ENCODE data around the gene SIK1.
"Not testable (repeated sequence)": the region's sequence is repeated elsewhere in the genome, so short reads cannot be mapped to it uniquely, and the experiment has no call there.

SIK1 gene

DNA sequence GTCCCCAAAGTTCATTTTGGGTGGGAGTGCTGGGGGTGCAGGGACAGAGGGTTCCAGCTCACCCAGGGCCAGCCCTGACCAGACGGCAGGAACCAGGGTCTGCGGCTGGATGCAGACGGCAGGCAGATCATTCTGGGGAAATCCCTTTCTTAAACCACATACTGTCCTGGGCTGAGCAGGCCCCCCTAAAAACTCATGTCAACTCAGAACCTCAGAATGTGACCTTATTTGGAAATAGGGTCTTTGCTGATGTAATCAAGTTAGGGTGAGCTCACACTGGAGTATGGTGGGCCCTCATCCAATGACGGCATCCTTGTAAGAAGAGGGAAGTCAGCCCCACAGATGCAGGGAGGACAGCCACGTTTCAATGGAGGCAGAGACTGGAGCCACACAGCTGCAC, 27.2 kb upstream of the SIK1 start:
- H3K9ac ChIP-seq (ENCODE audit: low read depth, low read length); H3K4me2 ChIP-seq (ENCODE audit: low read length); H3K4me1 ChIP-seq (ENCODE audit: control insufficient read depth, insufficient read depth, low read length); H3K36me3 ChIP-seq (ENCODE audit: insufficient read depth, low read length); H3K4me3 ChIP-seq (ENCODE audit: low read length); H3K27me3 ChIP-seq (ENCODE audit: control insufficient read depth, insufficient read depth, low read length); H3K9me3 ChIP-seq (replicated peaks; ENCODE audit: low read length): not testable (repeated sequence)

DNA sequence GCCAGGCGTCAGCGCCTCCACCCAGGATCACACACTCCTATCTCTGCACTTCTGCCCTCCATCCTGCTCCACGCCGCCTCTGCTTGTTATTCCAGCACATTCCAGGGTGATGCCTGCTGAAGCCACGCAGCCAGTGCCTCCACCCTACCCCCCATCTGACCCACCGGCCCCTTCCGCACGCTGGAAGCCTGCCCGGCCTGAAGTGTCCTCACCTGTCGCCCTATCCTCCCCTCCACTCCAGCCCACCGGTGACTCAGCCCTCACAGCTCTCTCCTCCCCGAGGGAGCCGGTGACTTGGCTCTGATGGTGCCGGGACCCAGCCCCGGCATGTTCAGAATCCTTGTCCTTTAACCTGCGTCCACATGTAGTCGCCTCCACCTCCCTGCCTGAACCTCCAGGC, 24.9 kb upstream of the SIK1 start:
- not testable (repeated sequence) for H3K27me3 ChIP-seq (ENCODE audit: control insufficient read depth, insufficient read depth, low read length); H3K4me3 ChIP-seq (ENCODE audit: low read length); H3K36me3 ChIP-seq (ENCODE audit: insufficient read depth, low read length); H3K9ac ChIP-seq (ENCODE audit: low read depth, low read length); H3K4me1 ChIP-seq (ENCODE audit: control insufficient read depth, insufficient read depth, low read length); H3K9me3 ChIP-seq (replicated peaks; ENCODE audit: low read length); H3K4me2 ChIP-seq (ENCODE audit: low read length)

DNA sequence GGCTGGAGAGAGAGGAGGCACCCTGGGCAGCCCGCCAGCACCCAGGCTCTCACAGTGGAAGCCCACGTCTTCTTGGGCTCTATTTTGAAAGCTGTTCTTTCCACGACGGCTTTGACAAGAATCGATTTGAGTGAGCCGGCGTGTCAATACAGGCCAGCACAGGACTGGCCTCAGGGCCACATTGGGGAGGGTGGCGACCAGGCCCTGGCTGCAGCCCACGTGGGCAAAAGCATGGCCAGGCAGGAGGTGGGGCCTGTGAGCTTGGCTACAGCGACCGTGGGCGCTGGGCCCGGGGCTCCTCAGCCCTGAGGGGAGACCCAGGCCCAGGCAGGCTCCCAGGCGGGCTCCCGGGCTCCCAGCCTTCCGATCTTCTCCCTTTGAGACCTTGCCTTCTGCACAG, 23.4 kb upstream of the SIK1 start:
- not testable (repeated sequence) for H3K9me3 ChIP-seq (replicated peaks; ENCODE audit: low read length)

DNA sequence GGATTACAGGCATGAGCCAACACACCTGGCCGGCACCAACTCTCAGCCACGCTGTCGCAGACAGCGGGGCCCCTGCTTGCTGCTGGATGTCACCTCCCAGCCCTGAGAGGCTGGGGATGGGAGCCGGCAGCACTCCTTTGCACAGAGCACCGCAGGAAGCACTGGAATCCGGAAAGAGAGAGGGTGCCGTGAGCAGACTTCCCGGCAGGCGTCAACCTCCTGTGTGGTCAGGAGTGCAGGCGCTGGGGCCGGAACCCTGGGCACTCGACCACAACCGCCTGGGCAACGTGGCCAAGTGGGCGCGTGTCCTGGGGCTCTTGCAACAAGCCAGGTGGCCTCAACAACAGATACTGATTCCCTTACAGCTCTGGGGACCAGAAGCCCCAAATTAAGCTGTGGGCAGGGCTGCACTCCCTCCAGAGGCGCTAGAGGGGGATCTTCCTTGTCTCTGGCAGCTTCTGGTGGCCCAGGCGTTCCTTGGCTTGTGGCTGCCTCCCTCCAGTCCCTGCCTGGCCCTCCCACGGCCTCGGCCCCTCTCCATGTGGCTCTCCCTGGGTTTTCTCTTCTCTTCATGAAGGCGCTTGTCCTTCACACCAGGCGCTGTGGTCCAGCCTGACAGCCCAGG, 20.5 kb upstream of the SIK1 start:
- H3K4me1 ChIP-seq (ENCODE audit: control insufficient read depth, insufficient read depth, low read length); H3K27me3 ChIP-seq (ENCODE audit: control insufficient read depth, insufficient read depth, low read length); H3K36me3 ChIP-seq (ENCODE audit: insufficient read depth, low read length); H3K9ac ChIP-seq (ENCODE audit: low read depth, low read length); H3K4me3 ChIP-seq (ENCODE audit: low read length); H3K4me2 ChIP-seq (ENCODE audit: low read length); H3K9me3 ChIP-seq (replicated peaks; ENCODE audit: low read length): not testable (repeated sequence)

More for the DNA sequence above, 23.4 kb upstream of the SIK1 start:
- not testable (repeated sequence) for H3K4me2 ChIP-seq (ENCODE audit: low read length); H3K9ac ChIP-seq (ENCODE audit: low read depth, low read length); H3K36me3 ChIP-seq (ENCODE audit: insufficient read depth, low read length); H3K4me3 ChIP-seq (ENCODE audit: low read length); H3K4me1 ChIP-seq (ENCODE audit: control insufficient read depth, insufficient read depth, low read length); H3K27me3 ChIP-seq (ENCODE audit: control insufficient read depth, insufficient read depth, low read length)

DNA sequence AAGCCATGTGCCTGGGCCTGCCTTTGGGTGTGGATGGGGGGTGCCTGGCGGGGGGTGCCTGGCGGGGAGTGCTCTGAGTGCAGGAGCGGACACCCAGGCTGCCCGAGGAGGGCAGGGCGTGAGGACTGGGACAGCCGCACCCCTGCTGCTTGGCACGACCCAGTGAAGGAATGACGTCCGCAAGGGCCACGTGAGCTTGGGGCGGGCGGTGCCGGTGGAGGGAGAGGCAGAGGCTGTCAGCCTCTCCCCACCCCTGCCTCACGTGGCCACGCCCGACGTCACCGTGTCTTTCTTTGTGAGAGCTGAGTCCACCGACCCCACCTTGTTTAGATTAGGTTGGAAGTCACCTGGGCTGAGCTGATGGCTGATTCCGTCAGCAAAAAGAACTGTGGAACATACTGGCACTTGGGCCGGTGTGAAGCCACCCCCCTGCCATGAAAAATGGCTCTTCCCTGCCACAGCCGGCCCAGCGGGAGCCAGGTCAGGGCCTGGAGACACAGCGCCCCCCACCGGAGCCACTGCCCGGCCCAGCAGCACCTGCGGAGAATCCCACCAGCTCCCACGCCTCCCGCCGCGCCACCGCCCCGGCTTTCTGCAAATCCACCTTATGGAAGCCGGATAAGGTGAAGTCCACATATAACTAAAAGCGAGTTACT, 19.5 kb upstream of the SIK1 start:
- not testable (repeated sequence) for H3K36me3 ChIP-seq (ENCODE audit: insufficient read depth, low read length); H3K27me3 ChIP-seq (ENCODE audit: control insufficient read depth, insufficient read depth, low read length); H3K4me3 ChIP-seq (ENCODE audit: low read length); H3K4me1 ChIP-seq (ENCODE audit: control insufficient read depth, insufficient read depth, low read length); H3K9ac ChIP-seq (ENCODE audit: low read depth, low read length); H3K4me2 ChIP-seq (ENCODE audit: low read length); H3K9me3 ChIP-seq (replicated peaks; ENCODE audit: low read length)

DNA sequence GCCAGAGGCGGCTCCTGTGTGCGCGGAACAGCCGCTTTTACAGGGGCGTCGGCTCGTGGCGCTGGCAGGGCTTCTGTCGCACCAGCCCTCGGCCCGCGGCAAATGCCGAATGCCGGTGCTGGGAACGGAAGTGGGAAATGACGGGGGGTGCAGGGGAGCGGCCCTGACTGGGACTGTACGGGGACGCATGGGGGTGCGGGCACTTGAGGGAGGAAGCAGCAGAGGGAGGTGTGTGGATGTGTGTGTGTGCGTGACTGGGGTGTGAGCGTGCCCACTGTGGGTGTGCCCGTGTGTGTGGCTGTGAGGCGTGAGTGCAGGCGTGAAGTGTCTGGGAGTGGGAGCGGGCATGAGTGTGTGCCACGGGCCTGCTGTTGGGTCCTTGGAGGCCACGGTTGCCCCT, 17.6 kb upstream of the SIK1 start:
- H3K36me3 ChIP-seq (ENCODE audit: insufficient read depth, low read length); H3K4me1 ChIP-seq (ENCODE audit: control insufficient read depth, insufficient read depth, low read length); H3K9ac ChIP-seq (ENCODE audit: low read depth, low read length); H3K4me3 ChIP-seq (ENCODE audit: low read length); H3K9me3 ChIP-seq (replicated peaks; ENCODE audit: low read length); H3K4me2 ChIP-seq (ENCODE audit: low read length); H3K27me3 ChIP-seq (ENCODE audit: control insufficient read depth, insufficient read depth, low read length): not testable (repeated sequence)

DNA sequence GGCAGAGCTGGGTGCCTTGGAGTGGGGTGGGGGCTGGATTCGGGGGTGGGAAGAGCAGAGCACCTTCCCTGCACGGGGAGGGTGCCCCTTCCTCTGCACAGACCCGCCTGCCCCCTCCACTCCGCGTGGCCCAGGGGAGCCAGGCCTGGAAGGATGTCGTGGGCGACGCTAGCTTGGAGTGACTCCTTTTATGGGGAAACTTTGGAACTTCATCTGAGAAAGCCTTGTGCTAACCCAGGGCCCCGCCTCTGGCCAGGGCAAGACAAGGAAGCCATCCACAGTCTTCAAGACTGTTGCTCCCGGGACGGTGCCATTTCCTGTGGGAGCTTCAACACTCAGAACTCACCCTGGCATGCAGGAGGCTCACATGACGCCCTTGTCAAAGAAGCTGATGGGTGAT, 15.6 kb upstream of the SIK1 start:
- not testable (repeated sequence) for H3K27me3 ChIP-seq (ENCODE audit: control insufficient read depth, insufficient read depth, low read length); H3K4me2 ChIP-seq (ENCODE audit: low read length); H3K36me3 ChIP-seq (ENCODE audit: insufficient read depth, low read length); H3K4me1 ChIP-seq (ENCODE audit: control insufficient read depth, insufficient read depth, low read length); H3K4me3 ChIP-seq (ENCODE audit: low read length); H3K9me3 ChIP-seq (replicated peaks; ENCODE audit: low read length); H3K9ac ChIP-seq (ENCODE audit: low read depth, low read length)

DNA sequence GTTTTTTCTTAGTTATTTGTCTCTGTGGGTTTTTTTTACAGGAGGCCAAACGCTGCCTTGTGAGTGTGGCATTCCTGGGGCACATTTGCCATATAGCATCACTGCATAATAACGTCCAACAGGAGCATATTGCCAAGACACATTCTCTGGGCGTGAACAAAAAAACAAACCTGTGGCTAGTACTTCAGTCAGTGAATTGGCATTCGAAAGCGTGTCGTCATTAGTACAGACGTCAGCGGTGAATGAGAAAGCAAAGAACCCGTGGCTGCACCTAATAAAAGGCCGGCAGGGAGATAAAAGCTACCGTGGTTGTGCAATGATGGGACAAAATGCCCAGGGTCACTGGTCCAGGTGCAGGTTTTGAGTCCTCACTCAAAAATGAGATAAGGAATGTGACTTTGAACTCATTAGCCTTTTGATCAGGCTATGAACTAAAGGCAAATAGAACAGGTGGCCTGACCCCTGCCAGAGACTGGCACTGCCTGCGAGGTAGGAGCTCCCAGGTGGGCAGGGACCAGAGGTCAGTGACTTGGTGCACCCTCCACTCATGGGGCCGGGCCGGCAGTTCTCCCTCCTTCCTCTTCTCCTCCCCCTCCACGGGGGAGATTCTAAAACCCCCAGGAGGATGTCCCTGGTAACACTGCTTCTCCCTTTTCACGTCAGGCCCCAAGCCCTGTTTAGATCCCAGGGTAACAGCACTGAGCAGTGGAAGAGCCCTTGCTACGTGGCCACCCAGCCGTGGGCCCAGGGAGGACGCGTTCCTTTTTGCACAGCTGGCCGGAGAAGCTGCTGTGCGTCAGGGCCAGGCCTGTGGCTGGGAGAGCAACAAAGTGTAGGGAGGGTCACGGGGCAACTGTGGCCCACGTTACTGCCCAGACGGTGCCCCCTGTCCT, 14.2 kb upstream of the SIK1 start:
- not testable (repeated sequence) for H3K9ac ChIP-seq (ENCODE audit: low read depth, low read length); H3K4me2 ChIP-seq (ENCODE audit: low read length); H3K27me3 ChIP-seq (ENCODE audit: control insufficient read depth, insufficient read depth, low read length); H3K4me3 ChIP-seq (ENCODE audit: low read length); H3K36me3 ChIP-seq (ENCODE audit: insufficient read depth, low read length); H3K9me3 ChIP-seq (replicated peaks; ENCODE audit: low read length); H3K4me1 ChIP-seq (ENCODE audit: control insufficient read depth, insufficient read depth, low read length)

DNA sequence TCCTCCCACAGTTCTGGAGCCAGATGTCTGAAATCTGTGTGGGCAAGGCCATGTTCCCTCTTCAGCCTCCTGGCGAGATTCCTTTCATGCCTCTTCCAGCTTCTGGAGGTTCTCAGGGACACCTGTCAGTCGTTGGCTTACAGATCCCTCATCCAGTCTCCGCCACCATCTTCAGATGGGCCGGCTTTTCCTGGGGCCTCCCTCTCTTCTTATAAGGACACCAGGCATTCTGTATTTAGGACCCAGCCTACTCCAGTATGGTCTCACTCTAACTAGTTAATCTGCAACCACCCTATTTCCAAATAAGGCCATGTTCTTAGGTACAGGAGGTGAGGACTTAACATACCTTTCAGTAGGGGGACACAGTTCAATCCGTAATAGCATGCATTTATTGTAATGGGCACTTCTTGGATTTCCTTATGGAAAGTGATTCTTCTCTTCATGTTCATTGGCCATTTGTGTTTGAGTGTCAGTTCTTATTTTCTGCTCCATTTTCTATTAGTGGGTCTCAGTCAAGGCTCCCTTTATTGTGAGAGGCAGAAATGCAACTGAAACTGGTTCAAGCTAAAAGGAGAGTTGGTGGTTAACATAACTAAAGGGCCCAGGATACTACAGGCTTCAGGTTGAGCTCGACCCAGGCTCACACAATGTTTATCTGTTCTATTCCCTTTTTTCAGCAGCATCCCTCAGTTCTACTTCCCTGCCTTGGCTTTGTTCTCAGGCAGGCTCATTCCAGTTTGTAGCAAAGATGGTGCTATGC, 12.6 kb upstream of the SIK1 start:
- not testable (repeated sequence) for H3K4me2 ChIP-seq (ENCODE audit: low read length); H3K27me3 ChIP-seq (ENCODE audit: control insufficient read depth, insufficient read depth, low read length); H3K4me1 ChIP-seq (ENCODE audit: control insufficient read depth, insufficient read depth, low read length); H3K36me3 ChIP-seq (ENCODE audit: insufficient read depth, low read length); H3K9ac ChIP-seq (ENCODE audit: low read depth, low read length); H3K4me3 ChIP-seq (ENCODE audit: low read length); H3K9me3 ChIP-seq (replicated peaks; ENCODE audit: low read length)

DNA sequence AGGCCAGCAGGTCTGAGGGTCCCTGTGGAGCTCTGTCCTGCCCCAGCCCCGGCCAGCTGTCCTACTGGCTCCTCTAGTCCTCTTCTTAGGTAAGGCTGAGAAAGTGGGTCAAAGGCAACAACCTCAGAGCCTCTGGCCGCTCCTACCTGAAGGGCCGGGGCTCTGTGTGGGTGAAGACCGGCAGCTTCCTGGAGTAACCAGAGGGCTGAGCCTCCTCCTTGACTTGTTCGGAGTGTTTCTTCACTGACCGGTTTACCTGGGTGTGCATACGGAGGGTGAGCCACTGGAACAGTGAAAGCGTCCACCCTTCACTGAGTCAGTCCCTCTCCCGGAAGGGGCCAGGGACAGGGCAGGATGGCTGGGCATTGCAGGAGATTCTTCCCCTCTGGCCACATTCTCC, 9.3 kb upstream of the SIK1 start:
- not testable (repeated sequence) for H3K4me1 ChIP-seq (ENCODE audit: control insufficient read depth, insufficient read depth, low read length); H3K4me3 ChIP-seq (ENCODE audit: low read length); H3K9me3 ChIP-seq (replicated peaks; ENCODE audit: low read length); H3K4me2 ChIP-seq (ENCODE audit: low read length); H3K27me3 ChIP-seq (ENCODE audit: control insufficient read depth, insufficient read depth, low read length); H3K36me3 ChIP-seq (ENCODE audit: insufficient read depth, low read length); H3K9ac ChIP-seq (ENCODE audit: low read depth, low read length)

DNA sequence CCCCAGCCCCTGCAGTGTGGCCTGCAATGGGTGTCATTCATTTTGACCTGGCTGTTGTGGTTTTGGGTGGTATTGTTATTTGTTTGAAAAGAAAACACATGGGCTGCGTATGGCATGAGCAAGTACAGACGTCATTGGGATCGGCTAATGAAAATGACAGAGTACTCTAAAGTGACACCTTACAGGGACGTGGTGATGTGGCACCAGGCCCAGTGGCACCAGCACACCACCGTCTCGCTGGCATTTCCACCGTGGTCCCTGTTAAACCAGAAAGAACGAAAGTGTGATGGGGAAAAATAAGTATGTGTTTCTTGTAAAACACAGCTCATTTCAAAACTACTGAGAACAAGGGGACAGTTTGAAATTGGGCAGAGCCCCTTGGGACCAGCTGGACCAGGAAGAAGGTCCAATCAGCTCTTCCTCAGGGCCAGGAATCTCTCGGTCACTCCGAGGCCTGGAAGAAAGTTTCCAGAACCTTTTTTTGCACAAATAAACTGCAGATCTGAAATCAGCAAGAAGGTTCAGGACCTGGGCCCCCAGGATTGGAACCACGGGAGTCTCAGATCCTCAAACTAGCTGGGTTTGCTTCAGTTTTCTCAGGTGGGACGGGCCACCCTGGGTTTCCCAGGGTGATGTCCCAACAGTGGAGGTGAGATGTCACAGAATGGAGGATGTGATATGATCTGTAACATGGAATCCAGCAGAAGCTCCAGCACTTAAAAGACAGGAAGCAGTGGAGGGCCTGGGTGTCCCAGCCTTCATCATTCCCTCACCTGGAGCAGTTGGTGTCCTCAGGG, 6.6 kb upstream of the SIK1 start:
- not testable (repeated sequence) for H3K9ac ChIP-seq (ENCODE audit: low read depth, low read length); H3K4me2 ChIP-seq (ENCODE audit: low read length); H3K27me3 ChIP-seq (ENCODE audit: control insufficient read depth, insufficient read depth, low read length); H3K36me3 ChIP-seq (ENCODE audit: insufficient read depth, low read length); H3K9me3 ChIP-seq (replicated peaks; ENCODE audit: low read length); H3K4me1 ChIP-seq (ENCODE audit: control insufficient read depth, insufficient read depth, low read length); H3K4me3 ChIP-seq (ENCODE audit: low read length)
